HG02852 (cell line): ENCODE measurements around the gene KIF5C.

ENCODE experiments used
- ATAC-seq: cut with Tn5 transposase; IDR thresholded peaks from one replicate; pipeline ENCODE4 v1.9.1; 2021; ENCODE audit warnings: mild to moderate bottlenecking, moderate library complexity; ENCODE audit not compliant: unreplicated experiment

Gene KIF5C

DNA sequence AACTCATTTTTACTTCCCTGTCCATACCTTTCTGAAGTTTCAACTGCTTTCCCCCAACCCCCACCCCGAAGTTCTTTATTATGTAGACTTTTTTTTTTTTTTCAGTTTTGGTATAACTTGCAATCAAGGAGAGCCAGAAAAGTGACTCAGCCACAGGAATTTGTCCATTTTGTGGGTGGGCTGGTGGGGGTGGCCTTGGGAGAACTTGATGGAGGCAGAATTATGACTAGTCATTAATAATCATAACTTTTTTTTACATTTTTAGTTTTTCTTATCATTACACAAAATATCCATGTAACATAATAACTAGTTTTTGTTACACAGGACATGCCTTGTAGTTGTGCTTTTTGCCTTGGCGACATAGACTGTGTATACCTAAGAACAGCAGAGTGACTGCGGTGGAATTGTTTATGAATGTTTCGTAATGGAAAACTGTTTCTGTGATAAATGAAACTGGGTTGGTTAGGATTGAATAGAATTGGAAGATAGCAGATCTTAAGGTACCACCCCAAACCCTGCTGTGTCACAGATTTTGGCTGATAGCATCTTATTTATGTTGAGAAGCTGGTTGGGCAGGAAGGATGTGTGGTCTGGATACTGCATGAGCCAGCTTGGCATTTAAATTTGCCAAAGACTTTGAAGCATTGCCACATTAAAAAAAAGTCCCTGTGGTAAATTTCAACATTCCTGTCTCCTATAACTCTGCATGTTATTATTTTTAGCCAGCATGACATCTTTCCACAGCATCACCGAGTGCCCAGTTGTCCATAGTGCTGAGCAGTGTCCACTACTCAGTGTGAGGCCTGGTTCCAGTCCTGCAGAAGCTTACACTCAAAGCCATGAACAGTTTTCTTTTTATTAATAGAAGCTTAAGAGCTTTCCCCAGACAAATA, 194.2 kb downstream of the KIF5C start:
- ATAC-seq, result no peak

DNA sequence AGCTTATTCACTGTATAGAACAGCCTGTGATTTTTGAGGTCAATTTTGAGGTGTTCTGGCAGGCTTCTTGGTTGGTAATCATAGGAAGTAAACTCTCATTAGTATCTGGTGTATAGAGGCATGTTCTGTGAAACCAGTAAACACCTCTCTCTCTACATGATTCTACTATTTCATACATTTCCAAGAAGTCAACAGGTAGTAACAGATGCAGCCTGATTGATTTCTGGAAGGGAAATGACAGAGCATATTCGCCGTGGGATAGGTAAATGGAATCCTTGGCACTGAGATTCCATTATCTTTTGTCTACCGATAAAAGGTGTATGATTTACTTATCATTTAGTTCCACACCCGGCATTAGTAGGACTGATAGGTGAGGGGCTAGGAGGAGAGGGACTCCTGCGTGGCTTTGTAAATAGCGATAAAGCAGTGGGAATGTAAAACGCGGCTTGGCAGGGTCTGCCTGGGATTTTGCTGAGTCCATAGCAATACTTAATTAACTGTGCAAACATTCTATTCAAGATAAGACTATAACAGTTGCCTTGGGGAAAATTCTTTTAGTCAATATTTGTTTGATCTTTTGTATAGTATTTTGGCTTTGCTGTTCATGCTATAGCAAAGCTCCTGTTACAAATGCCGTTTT, 195.8 kb downstream of the KIF5C start:
- no peak for ATAC-seq

DNA sequence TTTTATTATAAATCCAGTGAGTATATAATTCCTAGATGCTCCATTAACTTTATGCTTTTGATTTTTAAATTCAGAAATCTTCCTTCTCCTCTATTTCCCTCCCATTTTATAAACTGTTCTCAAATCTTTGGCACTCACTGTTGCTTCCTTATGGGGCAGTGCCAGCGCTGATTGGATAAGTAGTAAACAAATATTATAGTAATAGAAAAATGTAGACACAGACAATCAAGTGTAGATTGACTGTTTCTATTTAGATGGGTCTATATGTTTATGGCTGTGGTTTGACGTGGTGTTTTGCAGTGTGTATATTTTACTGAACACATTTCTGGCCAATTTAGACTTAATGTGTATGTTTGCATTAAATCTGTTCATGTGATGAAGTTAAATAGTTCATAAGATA, 200.1 kb downstream of the KIF5C start:
- no peak for ATAC-seq

- ATAC-seq, result no peak
Observed at GRCh38 chr2:149075853-149076252, 200.8 kb downstream of the KIF5C start.
